HG03108 (cell line): ENCODE results near the gene TP73.

Source experiments
- ATAC-seq: cut with Tn5 transposase; IDR thresholded peaks from one replicate; pipeline ENCODE4 v1.9.1; 2021; ENCODE audit warnings: moderate library complexity; ENCODE audit not compliant: unreplicated experiment

The TP73 gene

GRCh38 chr1:3683992-3684391, 31.7 kb downstream of the TP73 start:
- ATAC-seq: no peak

- ATAC-seq: no peak
Observed at GRCh38 chr1:3685222-3685621, 32.9 kb downstream of the TP73 start.

- ATAC-seq: no peak
Observed at GRCh38 chr1:3685906-3686305, 33.6 kb downstream of the TP73 start.

- no peak for ATAC-seq
Observed at GRCh38 chr1:3687504-3687903, 35.2 kb downstream of the TP73 start.

- no peak for ATAC-seq
Observed at GRCh38 chr1:3688356-3689137, 36.2 kb downstream of the TP73 start.

GRCh38 chr1:3689138-3689750, 36.9 kb downstream of the TP73 start:
- ATAC-seq: no peak

GRCh38 chr1:3690282-3691065, 38.2 kb downstream of the TP73 start:
- ATAC-seq: no peak

- no peak for ATAC-seq
Observed at GRCh38 chr1:3691421-3692204, 39.3 kb downstream of the TP73 start.

GRCh38 chr1:3692598-3692997, 40.3 kb downstream of the TP73 start:
- no peak for ATAC-seq

GRCh38 chr1:3693321-3693720, 41.0 kb downstream of the TP73 start:
- no peak for ATAC-seq

GRCh38 chr1:3695326-3696217, 43.3 kb downstream of the TP73 start:
- ATAC-seq: no peak

GRCh38 chr1:3696689-3697088, 44.4 kb downstream of the TP73 start:
- no peak for ATAC-seq

- ATAC-seq: no peak
Observed at GRCh38 chr1:3697104-3697503, 44.8 kb downstream of the TP73 start.

GRCh38 chr1:3697810-3698209, 45.5 kb downstream of the TP73 start:
- no peak for ATAC-seq

GRCh38 chr1:3698660-3699408, 46.5 kb downstream of the TP73 start:
- no peak for ATAC-seq

- ATAC-seq: no peak
Observed at GRCh38 chr1:3699596-3699995, 47.3 kb downstream of the TP73 start.

- ATAC-seq: no peak
Observed at GRCh38 chr1:3700631-3701030, 48.3 kb downstream of the TP73 start.

GRCh38 chr1:3702528-3702927, 50.2 kb downstream of the TP73 start:
- no peak for ATAC-seq

GRCh38 chr1:3702990-3703728, 50.8 kb downstream of the TP73 start:
- ATAC-seq: no peak
